ENCODE measurements around the gene FXYD5. TPM values are rescaled to one million over a fixed set of nuclear protein-coding genes. Genes with fewer than 3 reads are reported as not detected.
"Not testable (repeated sequence)": the region's sequence is repeated elsewhere in the genome, so short reads cannot be mapped to it uniquely, and the experiment has no call there.

The FXYD5 gene
- total and polyA plus RNA-seq, 2 experiments from 2014 or later, result 11.3 to 14.5 TPM

DNA sequence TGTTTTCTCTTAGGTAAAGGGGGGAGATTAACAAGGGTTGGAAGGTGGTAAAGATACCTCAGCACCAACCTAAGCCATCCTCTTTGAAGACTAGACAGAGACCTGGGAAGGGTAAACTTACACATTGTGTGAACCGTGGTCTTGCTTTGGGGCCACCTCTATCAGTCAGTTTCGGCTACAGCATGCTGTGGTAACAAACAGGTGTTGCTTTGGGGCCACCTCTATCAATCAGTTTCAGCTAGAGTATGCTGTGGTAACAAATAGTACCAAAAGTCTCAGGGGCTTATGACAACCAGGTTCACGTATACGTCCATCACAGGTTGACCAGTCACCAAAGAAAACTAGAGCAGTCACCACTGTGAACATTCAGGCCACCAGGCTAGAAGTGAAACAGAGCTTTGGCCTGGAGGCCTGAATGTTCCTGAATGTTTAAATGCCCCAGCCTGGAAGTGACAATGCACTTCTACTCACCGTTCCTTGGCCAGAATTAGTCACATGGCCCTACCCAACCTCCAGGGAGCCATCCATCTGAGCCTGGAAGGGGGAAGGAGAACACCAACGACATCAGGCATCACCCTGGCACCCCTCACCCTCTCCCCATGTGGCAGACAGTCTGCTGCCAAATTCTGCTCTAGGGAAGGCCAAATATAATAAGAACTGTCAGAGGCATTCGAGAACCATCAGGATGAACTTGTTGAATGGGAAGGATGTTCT is 7.6 kb upstream of the FXYD5 start:
- Histone ChIP-seq H3K27ac (no peak overlapping the region), H3K9me3 (ENCODE audit: low read depth) (no peaks in the 10 kb centered on the region), H3K4me3 (no peak overlapping the region), H3K4me1 (ENCODE audit: low read depth) (no peaks in the 10 kb centered on the region), H3K27me3 (peaks cover 36% of the 10 kb centered on the region), H3K36me3 (no peaks in the 10 kb centered on the region)
- TF ChIP-seq, protein P1, sequence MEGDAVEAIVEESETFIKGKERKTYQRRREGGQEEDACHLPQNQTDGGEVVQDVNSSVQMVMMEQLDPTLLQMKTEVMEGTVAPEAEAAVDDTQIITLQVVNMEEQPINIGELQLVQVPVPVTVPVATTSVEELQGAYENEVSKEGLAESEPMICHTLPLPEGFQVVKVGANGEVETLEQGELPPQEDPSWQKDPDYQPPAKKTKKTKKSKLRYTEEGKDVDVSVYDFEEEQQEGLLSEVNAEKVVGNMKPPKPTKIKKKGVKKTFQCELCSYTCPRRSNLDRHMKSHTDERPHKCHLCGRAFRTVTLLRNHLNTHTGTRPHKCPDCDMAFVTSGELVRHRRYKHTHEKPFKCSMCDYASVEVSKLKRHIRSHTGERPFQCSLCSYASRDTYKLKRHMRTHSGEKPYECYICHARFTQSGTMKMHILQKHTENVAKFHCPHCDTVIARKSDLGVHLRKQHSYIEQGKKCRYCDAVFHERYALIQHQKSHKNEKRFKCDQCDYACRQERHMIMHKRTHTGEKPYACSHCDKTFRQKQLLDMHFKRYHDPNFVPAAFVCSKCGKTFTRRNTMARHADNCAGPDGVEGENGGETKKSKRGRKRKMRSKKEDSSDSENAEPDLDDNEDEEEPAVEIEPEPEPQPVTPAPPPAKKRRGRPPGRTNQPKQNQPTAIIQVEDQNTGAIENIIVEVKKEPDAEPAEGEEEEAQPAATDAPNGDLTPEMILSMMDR (IDR thresholded peaks at IDR 0.05; ENCODE audit: low read depth, low read length), result no peak
- no peak for DNase-seq (ENCODE audit: low read depth in 1 of 2, low spot score in 1 of 2)

DNA sequence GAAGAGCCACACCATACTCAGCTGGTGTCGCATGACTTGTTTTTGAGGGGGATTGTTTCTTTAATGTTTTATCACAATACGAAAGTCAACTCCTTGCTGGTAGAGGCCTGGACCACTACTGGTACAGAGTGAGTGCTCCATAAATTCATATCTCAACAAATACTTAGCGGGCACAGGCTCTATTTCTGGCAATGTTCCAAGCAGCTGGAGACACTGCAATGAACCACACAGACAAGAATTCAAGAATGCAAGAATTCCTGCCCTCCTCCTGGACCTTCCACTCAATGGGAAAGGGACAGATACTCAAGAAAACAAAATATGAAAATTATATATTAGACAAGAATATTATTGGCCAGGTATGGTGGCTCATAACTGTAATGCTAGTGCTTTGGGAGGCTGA is 5.1 kb upstream of the FXYD5 start:
- DNase-seq (ENCODE audit: low read depth in 1 of 2, low spot score in 1 of 2), result no peak
- no peaks in the 10 kb centered on the region for H3K9me3 ChIP-seq (ENCODE audit: low read depth)
- peaks cover 6% of the 10 kb centered on the region for H3K4me1 ChIP-seq (ENCODE audit: low read depth)
- H3K4me3 ChIP-seq, result no peak overlapping the region
- H3K27ac ChIP-seq, result no peak overlapping the region
- TF ChIP-seq, protein P1 (IDR thresholded peaks at IDR 0.05; ENCODE audit: low read depth, low read length), result no peak
- H3K27me3 ChIP-seq, result peaks cover 28% of the 10 kb centered on the region
- H3K36me3 ChIP-seq, result no peaks in the 10 kb centered on the region

DNA sequence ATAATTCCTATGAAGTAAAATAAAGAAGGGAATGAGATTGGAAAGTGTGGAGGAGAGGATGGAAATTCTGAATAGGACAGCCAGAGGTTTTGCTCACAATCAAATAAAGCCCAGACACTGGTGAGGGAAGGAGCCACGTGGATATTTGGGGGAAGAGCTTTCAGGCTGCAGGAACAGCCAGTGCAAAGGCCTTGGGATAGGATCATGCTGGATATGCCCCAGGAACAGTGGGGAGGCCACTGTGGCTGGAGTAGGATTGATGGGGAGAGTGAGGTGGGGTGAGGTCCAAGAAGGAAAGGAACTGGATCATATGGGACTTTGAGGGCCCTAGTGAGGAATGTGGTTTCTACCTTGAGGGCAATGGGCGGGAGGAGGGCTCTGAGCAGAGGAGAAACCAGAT is 4.1 kb upstream of the FXYD5 start:
- Histone ChIP-seq H3K4me1 (ENCODE audit: low read depth) (peaks cover 6% of the 10 kb centered on the region), H3K4me3 (no peak overlapping the region), H3K27me3 (peaks cover 28% of the 10 kb centered on the region), H3K9me3 (ENCODE audit: low read depth) (no peaks in the 10 kb centered on the region), H3K36me3 (no peaks in the 10 kb centered on the region), H3K27ac (no peak overlapping the region)
- no peak for DNase-seq (ENCODE audit: low read depth in 1 of 2, low spot score in 1 of 2)
- TF ChIP-seq, protein P1 (IDR thresholded peaks at IDR 0.05; ENCODE audit: low read depth, low read length), result no peak

DNA sequence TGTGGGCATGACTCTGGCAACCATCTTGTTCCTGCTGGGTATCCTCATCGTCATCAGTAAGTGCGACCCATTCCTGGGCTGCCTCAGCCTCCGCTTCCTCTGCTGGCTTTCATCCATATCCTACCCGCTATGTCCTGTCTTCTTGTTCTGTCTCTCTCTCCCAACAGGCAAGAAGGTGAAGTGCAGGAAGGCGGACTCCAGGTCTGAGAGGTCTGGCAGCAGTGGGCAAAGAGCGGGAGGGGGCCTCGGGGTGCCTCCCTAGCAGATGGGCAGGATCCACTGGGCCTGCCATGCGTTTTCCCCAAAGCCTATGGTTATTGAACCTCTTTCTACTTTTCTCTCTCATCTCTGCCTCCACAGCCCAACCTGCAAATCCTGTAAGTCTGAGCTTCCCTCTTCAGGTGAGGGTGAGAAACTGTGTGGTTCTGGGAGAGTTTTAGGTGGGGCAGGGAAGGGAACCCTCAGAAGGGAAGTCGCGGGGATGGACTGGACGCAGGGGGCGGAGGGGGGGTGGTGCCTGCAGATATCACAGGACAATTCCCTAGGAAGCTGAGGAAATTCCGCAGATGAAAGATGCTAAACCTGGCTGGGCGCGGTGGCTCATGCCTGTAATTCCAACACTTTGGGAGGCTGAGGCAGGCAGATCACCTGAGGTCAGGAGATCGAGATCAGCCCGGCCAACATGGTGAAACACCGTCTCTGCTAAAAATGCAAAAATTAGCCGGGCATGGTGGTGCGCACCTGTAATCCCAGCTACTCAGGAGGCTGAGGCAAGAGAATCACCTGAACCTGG is 3.1 kb upstream of the FXYD5 start:
- no peak overlapping the region for H3K27ac ChIP-seq
- no peaks in the 10 kb centered on the region for H3K36me3 ChIP-seq
- no peaks in the 10 kb centered on the region for H3K9me3 ChIP-seq (ENCODE audit: low read depth)
- DNase-seq (ENCODE audit: low read depth in 1 of 2, low spot score in 1 of 2), result no peak
- H3K27me3 ChIP-seq, result peaks cover 27% of the 10 kb centered on the region
- TF ChIP-seq, protein P1 (IDR thresholded peaks at IDR 0.05; ENCODE audit: low read depth, low read length), result no peak
- peaks cover 6% of the 10 kb centered on the region for H3K4me1 ChIP-seq (ENCODE audit: low read depth)
- H3K4me3 ChIP-seq, result no peak overlapping the region

DNA sequence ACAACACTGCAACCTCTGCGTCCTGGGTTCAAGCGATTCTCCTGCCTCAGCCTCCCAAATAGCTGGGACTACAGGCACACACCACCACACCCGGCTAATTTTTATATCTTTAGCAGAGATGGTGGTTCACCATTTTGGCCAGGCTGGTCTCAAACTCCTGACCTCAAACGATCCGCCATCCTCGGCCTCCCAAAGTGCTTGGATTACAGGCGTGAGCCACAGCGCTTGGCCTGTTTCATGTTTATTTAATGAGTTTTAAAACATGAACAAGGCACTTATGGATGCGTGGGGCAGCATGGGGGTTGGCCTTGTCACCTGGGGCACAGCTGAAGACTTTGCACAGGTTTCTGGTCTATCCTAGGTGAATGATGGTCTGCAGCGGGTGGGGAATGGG is 1.4 kb upstream of the FXYD5 start:
- not testable (repeated sequence) for H3K36me3 ChIP-seq; H3K9me3 ChIP-seq (ENCODE audit: low read depth); H3K4me1 ChIP-seq (ENCODE audit: low read depth); DNase-seq (ENCODE audit: low read depth in 1 of 2, low spot score in 1 of 2); H3K27ac ChIP-seq; H3K4me3 ChIP-seq
- H3K27me3 ChIP-seq, result peaks cover 27% of the 10 kb centered on the region
